K562 (cell line): Measurements from ENCODE around the gene PPP4C. TPM values are rescaled to one million over a fixed set of nuclear protein-coding genes. Genes with fewer than 3 reads are reported as not detected.

Source experiments
- CTBP1 ChIP-seq: fragments of 450-650 bp; IDR thresholded peaks from 2 replicates; pipeline ENCODE4 v1.6.1; 2016; ENCODE audit warnings: borderline replicate concordance
- HNRNPUL1 ChIP-seq: fragments of 200-400 bp; formaldehyde crosslinking; IDR thresholded peaks from 2 replicates; pipeline ENCODE4 v1.6.1; 2017; ENCODE audit warnings: low read length
- KDM4B ChIP-seq, 2 experiments: fragments of 450-650 bp in 1 of 2; sonication (generic) in 1 of 2; IDR thresholded peaks; 2 replicates each; pipeline ENCODE4 v1.6.1; 2016 to 2017; ENCODE audit warnings: borderline replicate concordance in 2 of 2, antibody characterized with exemption in 1 of 2, low read depth in 1 of 2, mild to moderate bottlenecking in 1 of 2
- KHSRP ChIP-seq: fragments of 450-650 bp; IDR thresholded peaks from 2 replicates; pipeline ENCODE4 v1.6.1; 2017
- MYC ChIP-seq, 2 experiments: fragments of 250-450 bp in 1 of 2; sonication (Bioruptor Pico) in 1 of 2; IDR thresholded peaks; 2 replicates each; pipeline versions ENCODE4 v1.5.1 to v1.6.1; 2012 to 2021; ENCODE audit warnings: low read depth in 2 of 2, borderline replicate concordance in 1 of 2, improper control_type of control experiment in 1 of 2, low read length in 1 of 2, mild to moderate bottlenecking in 1 of 2, moderate library complexity in 1 of 2
- NCOA2 ChIP-seq, 2 experiments: fragments of 450-650 bp; IDR thresholded peaks; 2 replicates each; pipeline ENCODE4 v1.6.1; 2018; ENCODE audit warnings: mild to moderate bottlenecking in 2 of 2, moderate library complexity in 1 of 2; ENCODE audit not compliant: partially characterized antibody in 2 of 2
- PHF21A ChIP-seq: fragments of 450-650 bp; IDR thresholded peaks from 2 replicates; pipeline ENCODE4 v1.6.1; 2017; ENCODE audit warnings: low read depth, borderline replicate concordance
- SMARCC2 ChIP-seq: fragments of 450-650 bp; IDR thresholded peaks from 2 replicates; pipeline ENCODE4 v1.6.1; 2017; ENCODE audit warnings: antibody characterized with exemption, moderate library complexity, mild to moderate bottlenecking, low read depth
- TAL1 ChIP-seq: fragments of 450-650 bp; IDR thresholded peaks from 2 replicates; pipeline ENCODE4 v1.6.1; 2016; ENCODE audit warnings: mild to moderate bottlenecking
- ZBTB11 ChIP-seq, 3 experiments: fragments of 200-800 bp in 1 of 3; fragments of 250-450 bp in 1 of 3; fragments of 450-650 bp in 1 of 3; sonication (Bioruptor Pico) in 1 of 3; sonication (Bioruptor generic) in 1 of 3; formaldehyde crosslinking in 1 of 3; IDR thresholded peaks; 2 replicates each; pipeline versions ENCODE4 v1.6.1 to v1.8.0; 2016 to 2022; ENCODE audit warnings: mild to moderate bottlenecking in 2 of 3, missing genetic modification characterization in 2 of 3, missing compliant biosample characterization in 1 of 3, moderate library complexity in 1 of 3
- ZC3H8 ChIP-seq: fragments of 450-650 bp; IDR thresholded peaks from 2 replicates; pipeline ENCODE4 v1.6.1; 2017
- ZNF134 ChIP-seq: fragments of 250-450 bp; sonication (Bioruptor Pico); conservative IDR thresholded peaks from 2 replicates; pipeline ENCODE4 v1.4.0; 2020
- ZNF280B ChIP-seq: fragments of 250-450 bp; sonication (Bioruptor Pico); IDR thresholded peaks from 2 replicates; pipeline ENCODE4 v1.5.1; 2021; ENCODE audit warnings: mild to moderate bottlenecking
- ZNF584 ChIP-seq: fragments of 200-800 bp; sonication (Bioruptor generic); IDR thresholded peaks from 2 replicates; pipeline ENCODE4 v1.6.1; 2016; ENCODE audit warnings: low read depth, mild to moderate bottlenecking, missing genetic modification characterization, missing compliant biosample characterization
- polyA plus RNA-seq, 8 experiments: library from polyadenylated mRNA; depleted of rRNA in 4 of 8; stranded (reverse) in 5 of 8; unstranded in 3 of 8; fragments of >200 nt; fragmentation: Nextera tagmentation in 2 of 8; fragmentation: Illumina TruSeq in 1 of 8; extraction: Ambion mirVana in 2 of 8; extraction: Trizol in 1 of 8; gene quantifications; 2 replicates each; pipeline versions ENCODE4 v1.2.1 to v1.2.3, GENCODE V29; 2011 to 2014; ENCODE audit warnings: inconsistent platforms in 1 of 8, missing spikeins in 1 of 8
- total RNA-seq, 7 experiments: library from RNA; depleted of rRNA in 6 of 7; stranded (reverse); fragments of >200 nt in 6 of 7; fragmentation: Illumina TruSeq in 2 of 7; extraction: Trizol in 2 of 7; gene quantifications; 2 replicates each; pipeline versions ENCODE4 v1.2.1 to v1.2.3, GENCODE V29; 2011 to 2021; ENCODE audit warnings: low replicate concordance in 1 of 7

Gene PPP4C
- total and polyA plus RNA-seq, 9 of the 15 experiments (the other 6 are each of a cell fraction or from before 2014, with no cell fraction given), result 3.5 to 183 (median 131) TPM

DNA sequence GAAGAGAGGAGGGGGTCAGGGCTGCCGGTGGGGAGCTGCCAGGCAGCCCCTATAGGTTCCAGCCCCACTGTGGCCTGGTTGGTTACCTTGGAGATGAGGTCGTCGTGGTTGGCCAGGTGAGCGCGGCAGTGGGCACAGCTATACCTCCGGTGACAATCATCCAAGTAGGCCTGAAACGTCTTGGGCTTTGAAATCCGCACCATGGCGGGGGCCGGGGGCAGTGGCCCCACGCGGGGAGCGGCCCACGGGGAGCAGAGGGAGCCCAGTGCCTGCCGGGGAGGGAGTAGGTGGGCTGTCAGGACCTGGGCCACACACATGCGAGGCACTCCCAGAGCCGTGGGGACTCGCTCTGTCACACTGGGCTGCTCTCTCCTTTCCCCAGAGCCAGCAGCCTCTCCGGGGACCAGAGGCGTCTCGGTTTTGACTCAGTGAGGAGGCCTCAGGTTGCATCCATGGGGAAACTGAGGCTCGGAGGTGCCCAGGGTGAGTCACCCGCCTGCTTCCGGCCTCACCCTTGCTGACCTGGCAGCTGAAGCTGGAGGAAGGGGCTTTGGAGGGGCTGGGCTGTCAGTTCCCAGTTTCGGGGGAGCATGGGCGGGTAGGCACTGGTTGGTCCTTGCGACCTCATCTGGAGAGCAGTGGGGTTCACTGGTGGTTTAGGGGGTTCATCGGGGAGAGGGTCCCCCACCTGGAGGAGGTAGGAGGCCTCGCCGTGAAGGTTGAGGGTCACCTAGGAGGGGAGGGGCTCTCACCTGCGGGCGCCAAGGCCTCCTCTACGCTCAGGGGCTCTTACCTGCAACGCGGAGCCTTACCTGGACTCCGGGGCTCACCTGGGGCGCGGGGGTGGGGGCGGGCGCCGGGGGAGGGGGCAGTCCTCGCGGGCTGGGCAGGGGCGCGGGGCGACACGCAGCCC is 19.6 kb downstream of the PPP4C start (continued):
- no peak for TF ChIP-seq TAL1
- TF ChIP-seq ZNF584, result no peak
- no peak for TF ChIP-seq KHSRP
- TF ChIP-seq MYC (IDR thresholded peaks at IDR 0.05; ENCODE audit: low read depth, low read length), result no peak
- no peak for TF ChIP-seq MYC (CRISPR knock-in tag; IDR thresholded peaks at IDR 0.05; ENCODE audit: borderline replicate concordance, low read depth)
- TF ChIP-seq SMARCC2, result no peak
- no peak for TF ChIP-seq KDM4B (IDR thresholded peaks at IDR 0.05; ENCODE audit: borderline replicate concordance in 2 of 2, low read depth in 1 of 2)
- no peak for TF ChIP-seq ZNF280B (CRISPR knock-in tag)
- TF ChIP-seq NCOA2 (IDR thresholded peaks at IDR 0.05; ENCODE audit: partially characterized antibody in 2 of 2), result no peak
- no peak for TF ChIP-seq PHF21A
- TF ChIP-seq ZC3H8, result no peak
- no peak for TF ChIP-seq HNRNPUL1
- TF ChIP-seq ZNF134 (CRISPR knock-in tag), result no peak
- no peak for TF ChIP-seq CTBP1
- TF ChIP-seq ZBTB11 (CRISPR knock-in tag; IDR thresholded peaks at IDR 0.05), result 0 out of 6 replicates have a peak, but pooled peaks of 1 of the 3 experiments have one; percentile 17
